GM12875 (cell line): ENCODE measurements around the gene PEG3.

Source experiments
- H3K4me3 ChIP-seq: one replicate; pipeline ENCODE4 v1.5.1; 2011; ENCODE audit warnings: low read depth, low read length, control low read depth
- TF ChIP-seq, protein P1 (sequence below): IDR thresholded peaks from 2 replicates; pipeline ENCODE4 v1.5.1; 2011; ENCODE audit warnings: low read depth, mild to moderate bottlenecking, control low read depth, inconsistent platforms, low read length, moderate library complexity, borderline replicate concordance; ENCODE audit not compliant: insufficient read depth

PEG3 gene

GRCh38 chr19:56822755-56823154 is 17.8 kb downstream of the PEG3 start:
- TF ChIP-seq, protein P1, sequence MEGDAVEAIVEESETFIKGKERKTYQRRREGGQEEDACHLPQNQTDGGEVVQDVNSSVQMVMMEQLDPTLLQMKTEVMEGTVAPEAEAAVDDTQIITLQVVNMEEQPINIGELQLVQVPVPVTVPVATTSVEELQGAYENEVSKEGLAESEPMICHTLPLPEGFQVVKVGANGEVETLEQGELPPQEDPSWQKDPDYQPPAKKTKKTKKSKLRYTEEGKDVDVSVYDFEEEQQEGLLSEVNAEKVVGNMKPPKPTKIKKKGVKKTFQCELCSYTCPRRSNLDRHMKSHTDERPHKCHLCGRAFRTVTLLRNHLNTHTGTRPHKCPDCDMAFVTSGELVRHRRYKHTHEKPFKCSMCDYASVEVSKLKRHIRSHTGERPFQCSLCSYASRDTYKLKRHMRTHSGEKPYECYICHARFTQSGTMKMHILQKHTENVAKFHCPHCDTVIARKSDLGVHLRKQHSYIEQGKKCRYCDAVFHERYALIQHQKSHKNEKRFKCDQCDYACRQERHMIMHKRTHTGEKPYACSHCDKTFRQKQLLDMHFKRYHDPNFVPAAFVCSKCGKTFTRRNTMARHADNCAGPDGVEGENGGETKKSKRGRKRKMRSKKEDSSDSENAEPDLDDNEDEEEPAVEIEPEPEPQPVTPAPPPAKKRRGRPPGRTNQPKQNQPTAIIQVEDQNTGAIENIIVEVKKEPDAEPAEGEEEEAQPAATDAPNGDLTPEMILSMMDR = no peak
- no peak overlapping the region for H3K4me3 ChIP-seq

DNA sequence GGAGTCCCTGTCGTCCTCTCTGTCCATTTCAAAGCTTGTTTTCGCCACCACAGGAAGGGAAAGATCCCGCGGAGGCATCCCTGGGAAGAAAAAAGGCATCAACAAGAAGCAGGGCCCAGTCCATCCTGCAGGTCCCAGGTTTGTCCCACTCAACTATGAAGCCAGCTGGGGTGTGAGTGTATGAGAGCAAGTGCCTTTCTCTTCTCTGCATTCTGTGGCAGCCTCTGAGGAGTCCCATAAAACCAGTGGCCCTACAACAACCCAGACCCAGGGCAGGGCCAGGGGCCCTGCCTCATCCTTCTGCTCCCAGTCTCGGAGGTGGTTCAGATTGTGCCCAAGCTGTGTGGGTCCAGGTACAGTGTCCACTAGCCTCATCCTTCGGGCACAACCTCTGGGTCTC is 18.9 kb downstream of the PEG3 start:
- no peak overlapping the region for H3K4me3 ChIP-seq
- TF ChIP-seq, protein P1 = no peak

DNA sequence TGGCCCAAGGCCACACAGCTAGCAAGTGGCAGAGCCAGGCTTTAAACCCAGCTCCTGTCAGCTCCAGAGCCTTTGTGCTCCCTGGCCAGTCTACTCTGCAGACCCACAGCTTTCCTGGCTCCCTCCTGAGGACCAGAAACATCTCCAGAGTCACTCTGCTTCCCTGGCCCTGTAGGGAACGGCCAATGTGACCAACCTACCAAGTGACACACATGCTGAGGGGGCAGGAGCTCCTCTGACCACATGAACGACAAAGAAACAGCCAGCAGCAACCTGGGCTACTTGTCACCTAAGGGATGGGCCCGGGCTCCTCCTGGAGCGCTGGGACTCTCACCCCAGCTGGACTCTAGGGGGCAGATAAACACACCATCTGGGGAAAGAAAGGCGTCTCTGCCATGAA is 19.3 kb downstream of the PEG3 start:
- H3K4me3 ChIP-seq = no peak overlapping the region
- TF ChIP-seq, protein P1 = no peak

DNA sequence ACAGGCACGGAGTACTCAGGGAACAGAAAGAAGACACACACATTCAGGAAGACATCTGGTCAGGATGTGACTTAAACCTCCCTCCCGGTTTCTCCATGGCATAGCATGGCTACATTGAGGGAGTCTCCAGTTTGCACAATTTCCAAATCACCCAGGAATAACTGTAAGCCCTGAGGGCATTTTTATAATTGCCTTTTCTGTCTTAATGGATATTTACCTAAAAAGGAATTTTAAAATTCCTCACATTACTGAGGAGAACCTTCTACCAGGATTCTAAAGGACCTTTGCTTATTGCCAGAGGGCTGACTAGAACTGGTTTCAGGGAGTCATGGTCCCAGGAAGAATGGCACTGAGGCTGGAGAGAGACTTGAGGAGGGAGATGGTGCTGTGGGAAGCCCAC is 21.4 kb downstream of the PEG3 start:
- TF ChIP-seq, protein P1 = no peak
- no peak overlapping the region for H3K4me3 ChIP-seq

- H3K4me3 ChIP-seq = no peak overlapping the region
- TF ChIP-seq, protein P1 = no peak
Observed at GRCh38 chr19:56814656-56815055, 25.9 kb downstream of the PEG3 start.

DNA sequence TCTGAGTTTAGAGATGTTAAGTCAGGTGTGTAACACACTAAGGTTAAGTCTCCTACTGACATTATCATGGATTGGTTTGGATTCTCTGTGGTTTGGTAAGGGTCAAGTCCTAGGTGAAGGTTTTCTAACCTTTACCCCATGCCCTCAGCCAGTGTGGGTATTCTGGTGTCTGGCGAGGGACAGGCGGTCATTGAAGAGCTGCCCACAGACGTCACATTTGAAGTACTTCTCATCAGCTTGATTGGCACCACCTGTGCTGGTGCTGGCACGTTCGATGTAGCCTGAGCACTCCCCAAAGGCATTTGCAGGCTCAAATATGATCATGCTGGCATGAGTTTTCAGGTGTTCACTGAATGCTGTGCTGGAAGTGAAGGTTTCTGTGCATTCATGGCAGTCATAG is 27.0 kb downstream of the PEG3 start:
- no peak overlapping the region for H3K4me3 ChIP-seq
- TF ChIP-seq, protein P1 = no peak

GRCh38 chr19:56811480-56811879 is 29.0 kb downstream of the PEG3 start:
- TF ChIP-seq, protein P1 = no peak
- H3K4me3 ChIP-seq = no peak overlapping the region
